Thoracic aorta (tissue), 2 donors: ENCODE measurements around the gene BCL11B. TPM values are rescaled to one million over a fixed set of nuclear protein-coding genes. Genes with fewer than 3 reads are reported as not detected.

Experiments used
- ATAC-seq: fragments of 150-250 bp; one replicate; pipeline ENCODE4 v1.8.0; 2017; ENCODE audit warnings: low read depth; ENCODE audit not compliant: insufficient number of reproducible peaks, low FRiP score
- DNase-seq: peaks from one replicate; pipeline ENCODE4 v3.0.0-alpha.2; 2020; ENCODE audit warnings: low spot score
- H3K27ac ChIP-seq, 2 donors: fragments of 200-600 bp; sonication (generic); 1 replicate in 1 of 2; 2 replicates in 1 of 2; pipeline ENCODE4 v1.5.1; 2016; ENCODE audit warnings: mild to moderate bottlenecking in 2 of 2, moderate library complexity in 2 of 2
- H3K27me3 ChIP-seq: fragments of 200-600 bp; sonication (generic); replicated peaks from 2 replicates; pipeline ENCODE4 v1.6.0; 2016; ENCODE audit warnings: mild to moderate bottlenecking; ENCODE audit not compliant: insufficient read depth
- H3K36me3 ChIP-seq: fragments of 200-600 bp; sonication (generic); one replicate; pipeline ENCODE4 v1.5.1; 2016
- H3K4me1 ChIP-seq, 2 donors: fragments of 200-600 bp; sonication (generic); 1 replicate in 1 of 2; 2 replicates in 1 of 2; pipeline versions ENCODE4 v1.5.1 to v1.6.0; 2016; ENCODE audit warnings: low read depth in 2 of 2, mild to moderate bottlenecking in 1 of 2; ENCODE audit not compliant: control insufficient read depth in 1 of 2
- H3K4me3 ChIP-seq: fragments of 200-600 bp; sonication (generic); 2 replicates; pipeline ENCODE4 v1.5.1; 2016; ENCODE audit warnings: mild to moderate bottlenecking
- H3K9me3 ChIP-seq: fragments of 200-600 bp; sonication (generic); 2 replicates; pipeline ENCODE4 v1.5.1; 2016
- CTCF ChIP-seq: fragments of 200-600 bp; sonication (generic); IDR thresholded peaks from one replicate; pipeline ENCODE4 v1.5.1; 2019; ENCODE audit warnings: antibody characterized with exemption
- total RNA-seq, 2 donors: library from RNA; depleted of rRNA; stranded (reverse); fragments of >200 nt; gene quantifications; one replicate each; pipeline versions ENCODE4 v1.1.0 to v1.2.3, GENCODE V29; 2016

BCL11B gene
- total RNA-seq, 2 donors from 2014 or later: 0.92 to 6.2 TPM

DNA sequence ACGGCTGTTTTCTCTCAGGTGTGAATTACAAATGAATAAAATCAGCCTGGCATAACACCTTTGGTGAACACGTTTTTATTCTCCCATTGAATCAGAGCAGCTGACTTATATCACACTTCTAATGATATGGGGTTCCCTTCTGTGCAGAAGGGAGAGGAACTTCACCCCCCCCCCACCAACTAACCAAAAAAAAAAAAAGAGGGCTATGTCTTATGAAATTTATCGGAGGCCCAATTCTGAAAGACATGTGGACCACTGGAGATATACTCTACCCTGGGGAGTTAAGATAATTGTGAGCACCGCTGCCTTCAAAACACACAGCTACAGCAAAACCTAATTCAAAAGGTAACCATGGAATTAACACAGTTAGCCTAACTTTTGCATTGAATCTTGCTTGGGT lies 4.6 kb downstream of the BCL11B start:
- Histone ChIP-seq H3K4me1 (peaks cover 14 to 27% of the 10 kb centered on the region in 2 donors), H3K27me3 (peaks cover 5% of the 10 kb centered on the region), H3K4me3 (no peak overlapping the region), H3K27ac (no peak overlapping the region), H3K9me3 (no peaks in the 10 kb centered on the region), H3K36me3 (no peaks in the 10 kb centered on the region)
- ATAC-seq (no peak), DNase-seq (no peak)
- no peak for TF ChIP-seq CTCF

DNA sequence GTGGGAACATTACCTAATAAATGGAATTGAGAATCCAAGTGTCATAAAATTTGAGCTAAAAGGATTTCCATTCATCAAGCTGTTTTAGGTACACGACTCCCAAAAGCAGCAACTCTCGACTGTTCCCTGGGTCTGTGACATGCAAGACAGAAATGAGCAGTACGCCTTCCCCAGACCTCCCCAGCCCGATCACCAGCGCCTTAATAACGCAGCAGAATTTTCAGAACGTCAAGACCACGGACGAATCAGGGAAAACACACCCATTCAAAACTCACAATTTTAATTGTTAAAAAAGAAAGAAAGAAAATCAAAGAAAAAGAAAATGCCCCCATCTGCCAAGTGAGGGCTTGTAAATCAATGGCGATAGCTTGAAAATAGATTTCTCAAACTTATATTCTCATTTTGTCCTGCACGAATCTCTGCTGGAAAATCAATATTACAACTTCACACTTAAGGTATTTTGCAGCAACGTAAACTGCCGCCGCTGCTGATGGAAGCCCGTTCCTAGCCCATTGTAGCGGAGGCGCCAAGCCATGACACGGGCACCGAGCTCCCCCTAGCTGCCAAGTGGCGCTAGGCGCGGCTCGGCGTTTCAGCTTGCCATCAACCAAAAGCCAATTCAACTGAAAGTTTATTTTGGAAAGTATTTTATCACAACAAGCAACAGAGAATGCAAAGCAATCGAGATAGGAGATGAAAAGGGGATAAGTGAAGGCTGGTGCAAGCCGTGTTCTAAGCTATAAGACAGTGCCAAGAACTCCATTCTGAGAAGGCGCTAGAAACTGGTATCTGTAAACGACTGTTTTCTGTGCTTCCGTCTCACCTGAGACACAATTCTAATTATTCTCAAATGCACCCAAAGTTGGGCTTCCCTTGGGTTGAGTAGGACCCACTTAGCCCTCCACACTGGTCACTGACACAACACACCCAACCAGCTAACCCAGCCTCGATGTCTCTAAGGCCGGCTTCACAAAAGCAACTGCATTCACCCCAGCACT lies 5.5 kb downstream of the BCL11B start:
- no peaks in the 10 kb centered on the region for H3K9me3 ChIP-seq
- TF ChIP-seq CTCF: peak; percentile 95
- DNase-seq (peak; percentile 21), ATAC-seq (no peak)
- no peak overlapping the region for H3K27ac ChIP-seq
- peaks cover 5% of the 10 kb centered on the region for H3K27me3 ChIP-seq
- no peaks in the 10 kb centered on the region for H3K36me3 ChIP-seq
- H3K4me1 ChIP-seq: peaks cover 5 to 18% of the 10 kb centered on the region in 2 donors
- peak overlapping the region; percentile 13 for H3K4me3 ChIP-seq

GRCh38 chr14:99265571-99265970 lies 6.4 kb downstream of the BCL11B start:
- DNase-seq (no peak), ATAC-seq (no peak)
- TF ChIP-seq CTCF: no peak
- no peaks in the 10 kb centered on the region for H3K36me3 ChIP-seq
- H3K9me3 ChIP-seq: no peaks in the 10 kb centered on the region
- no peak overlapping the region for H3K27ac ChIP-seq
- H3K4me1 ChIP-seq: peaks cover 0 to 9% of the 10 kb centered on the region in 2 donors
- peaks cover 5% of the 10 kb centered on the region for H3K27me3 ChIP-seq
- no peak overlapping the region for H3K4me3 ChIP-seq

- Histone ChIP-seq H3K27me3 (peaks cover under 1% of the 10 kb centered on the region), H3K4me1 (peaks cover 0 to 6% of the 10 kb centered on the region in 2 donors), H3K36me3 (no peaks in the 10 kb centered on the region), H3K27ac (no peak overlapping the region), H3K4me3 (no peak overlapping the region), H3K9me3 (no peaks in the 10 kb centered on the region)
- ATAC-seq: no peak
- no peak for TF ChIP-seq CTCF
- DNase-seq: no peak
Measured at GRCh38 chr14:99264691-99265450, 7.1 kb downstream of the BCL11B start.
